Body of pancreas (tissue), 4 donors: Measurements from ENCODE around the gene RWDD1. TPM values are rescaled to one million over a fixed set of nuclear protein-coding genes. Genes with fewer than 3 reads are reported as not detected.

Experiments used
- ATAC-seq: fragments of 150-250 bp; one replicate; pipeline ENCODE4 v1.9.1; 2016
- DNase-seq, 4 donors: peaks; one replicate each; pipeline ENCODE4 v3.0.0-alpha.2; 2019
- H3K27ac ChIP-seq, 4 donors: fragments of 200-600 bp; sonication (generic); 1 replicate in 3 of 4; 2 replicates in 1 of 4; pipeline versions ENCODE4 v1.5.1 to v1.6.1; 2016 to 2019; ENCODE audit warnings: mild to moderate bottlenecking in 1 of 4, mixed read lengths in 1 of 4, moderate library complexity in 1 of 4
- H3K27me3 ChIP-seq, 2 donors: fragments of 200-600 bp; sonication (generic); one replicate each; pipeline ENCODE4 v1.6.0; 2016; ENCODE audit warnings: mild to moderate bottlenecking in 1 of 2
- H3K36me3 ChIP-seq, 2 donors: fragments of 200-600 bp; sonication (generic); replicated peaks in 1 of 2; 2 replicates each; pipeline ENCODE4 v1.5.1; 2016; ENCODE audit warnings: low read depth in 2 of 2; ENCODE audit not compliant: insufficient read depth in 1 of 2
- H3K4me1 ChIP-seq: fragments of 200-600 bp; sonication (generic); one replicate; pipeline ENCODE4 v1.6.0; 2016
- H3K4me3 ChIP-seq, 2 donors: fragments of 200-600 bp; sonication (generic); 1 replicate in 1 of 2; 2 replicates in 1 of 2; pipeline ENCODE4 v1.5.1; 2016 to 2019
- H3K9me3 ChIP-seq, 3 donors: fragments of 200-600 bp; sonication (generic); 1 replicate in 2 of 3; 2 replicates in 1 of 3; pipeline ENCODE4 v1.5.1; 2016
- CTCF ChIP-seq, 7 experiments: fragments of 450-650 bp in 4 of 7; fragments of 200-600 bp in 3 of 7; sonication (generic) in 3 of 7; IDR thresholded peaks; one replicate each; pipeline ENCODE4 v1.5.1; 2016 to 2019; ENCODE audit warnings: antibody characterized with exemption in 7 of 7
- POLR2A ChIP-seq, 3 donors: fragments of 450-650 bp; IDR thresholded peaks; one replicate each; pipeline ENCODE4 v1.6.1; 2016; ENCODE audit warnings: antibody characterized with exemption in 3 of 3, mild to moderate bottlenecking in 2 of 3
- WGBS, 2 donors: methylation state at CpG; one replicate each; pipeline ENCODE4 v1.1.5; 2017; 5-methylcytosine and 5-hydroxymethylcytosine counted together
- intact Hi-C: fragments of 100-400 bp; cut with DNase I; formaldehyde crosslinking; loops from one replicate; pipeline ENCODE4 v1.15.1; 2023
- total RNA-seq, 2 donors: library from RNA; depleted of rRNA; stranded (reverse); fragments of >200 nt; gene quantifications; one replicate each; pipeline ENCODE4 v1.1.0, GENCODE V29; 2016

The RWDD1 gene
- total RNA-seq, 2 donors from 2014 or later: 21.4 to 28.0 TPM

- Histone ChIP-seq H3K4me1 (peaks cover 5% of the 10 kb centered on the region), H3K27me3 (peaks cover 0 to 3% of the 10 kb centered on the region in 2 donors), H3K36me3 (no peaks in the 10 kb centered on the region), H3K9me3 (no peaks in the 10 kb centered on the region), H3K27ac (no peak overlapping the region), H3K4me3 (no peak overlapping the region)
- 38 to 39% methylated on average over 3 of the region's 3 CpGs for WGBS, 2 donors
- TF ChIP-seq CTCF (IDR thresholded peaks at IDR 0.05) (no peak), POLR2A (IDR thresholded peaks at IDR 0.05) (no peak)
- DNase-seq (no peak), ATAC-seq (no peak)
- intact Hi-C loops: no loop called here
Measured at GRCh38 chr6:116562614-116563013, 8.7 kb upstream of the RWDD1 start.

- 69 to 91% methylated on average over 6 to 9 of the region's 9 CpGs for WGBS, 2 donors
- TF ChIP-seq CTCF (IDR thresholded peaks at IDR 0.05) (no peak), POLR2A (IDR thresholded peaks at IDR 0.05) (no peak)
- Histone ChIP-seq H3K36me3 (no peaks in the 10 kb centered on the region), H3K4me1 (peaks cover 5% of the 10 kb centered on the region), H3K4me3 (no peak overlapping the region), H3K27ac (no peak overlapping the region), H3K9me3 (no peaks in the 10 kb centered on the region), H3K27me3 (peaks cover 0 to 3% of the 10 kb centered on the region in 2 donors)
- no peak for DNase-seq
- intact Hi-C loops: no loop called here
- no peak for ATAC-seq
Measured at GRCh38 chr6:116563830-116564229, 7.5 kb upstream of the RWDD1 start.

- no peak overlapping the region for H3K27ac ChIP-seq
- no peak for DNase-seq
- 75 to 77% methylated on average over 7 of the region's 7 CpGs for WGBS, 2 donors
- no peaks in the 10 kb centered on the region for H3K36me3 ChIP-seq
- no peak overlapping the region for H3K4me3 ChIP-seq
- intact Hi-C loops: no loop called here
- H3K9me3 ChIP-seq: no peaks in the 10 kb centered on the region
- H3K4me1 ChIP-seq: peaks cover 5% of the 10 kb centered on the region
- TF ChIP-seq POLR2A (IDR thresholded peaks at IDR 0.05) (no peak), CTCF (IDR thresholded peaks at IDR 0.05) (no peak)
- peaks cover 0 to 3% of the 10 kb centered on the region in 2 donors for H3K27me3 ChIP-seq
- no peak for ATAC-seq
Measured at GRCh38 chr6:116564311-116564710, 7.0 kb upstream of the RWDD1 start.

- Histone ChIP-seq H3K36me3 (no peaks in the 10 kb centered on the region), H3K27ac (no peak overlapping the region), H3K9me3 (no peaks in the 10 kb centered on the region), H3K27me3 (peaks cover 0 to 3% of the 10 kb centered on the region in 2 donors), H3K4me1 (peaks cover 10% of the 10 kb centered on the region), H3K4me3 (no peak overlapping the region)
- DNase-seq (peak; percentile 3 to 25 (median 15)), ATAC-seq (peak; percentile 28)
- intact Hi-C loops: loop anchor here (5.0 kb wide), 1 partner anchor 293 kb away; no protein-coding TSS in a partner anchor
- WGBS, 2 donors: 44 to 46% methylated on average over 28 to 42 of the region's 42 CpGs
- TF ChIP-seq POLR2A (IDR thresholded peaks at IDR 0.05): no peak
- TF ChIP-seq CTCF (IDR thresholded peaks at IDR 0.05): no peak
Measured at GRCh38 chr6:116564921-116565872, 6.1 kb upstream of the RWDD1 start.
